OCI-LY1 (cell line): Measurements from ENCODE around the gene FOXO3.

Experiments used
- CTCF ChIP-seq: fragments of 200-600 bp; sonication (generic), shearing (Covaris generic); IDR thresholded peaks from 2 replicates; pipeline ENCODE4 v1.5.1; 2017; ENCODE audit warnings: mild to moderate bottlenecking, antibody characterized with exemption, low read length, moderate library complexity, mixed read lengths
- EZH2 ChIP-seq: fragments of 200-600 bp; sonication (generic), shearing (Covaris generic); IDR thresholded peaks from 2 replicates; pipeline ENCODE4 v1.8.0; 2017; ENCODE audit warnings: borderline replicate concordance, mixed run types, mild to moderate bottlenecking, antibody characterized with exemption, low read length, moderate library complexity, mixed read lengths

- TF ChIP-seq EZH2 (no peak), CTCF (no peak)
These were observed 102.0 kb downstream of the FOXO3 start for GRCh38 chr6:108662702-108663101.
